NCI-H524 (cell line): ENCODE measurements around the gene MVK.

Experiments used
- DNase-seq, 2 experiments: peaks; one replicate each; lab custom pipeline; 2025; lab: John Stamatoyannopoulos, UW

The MVK gene

DNA sequence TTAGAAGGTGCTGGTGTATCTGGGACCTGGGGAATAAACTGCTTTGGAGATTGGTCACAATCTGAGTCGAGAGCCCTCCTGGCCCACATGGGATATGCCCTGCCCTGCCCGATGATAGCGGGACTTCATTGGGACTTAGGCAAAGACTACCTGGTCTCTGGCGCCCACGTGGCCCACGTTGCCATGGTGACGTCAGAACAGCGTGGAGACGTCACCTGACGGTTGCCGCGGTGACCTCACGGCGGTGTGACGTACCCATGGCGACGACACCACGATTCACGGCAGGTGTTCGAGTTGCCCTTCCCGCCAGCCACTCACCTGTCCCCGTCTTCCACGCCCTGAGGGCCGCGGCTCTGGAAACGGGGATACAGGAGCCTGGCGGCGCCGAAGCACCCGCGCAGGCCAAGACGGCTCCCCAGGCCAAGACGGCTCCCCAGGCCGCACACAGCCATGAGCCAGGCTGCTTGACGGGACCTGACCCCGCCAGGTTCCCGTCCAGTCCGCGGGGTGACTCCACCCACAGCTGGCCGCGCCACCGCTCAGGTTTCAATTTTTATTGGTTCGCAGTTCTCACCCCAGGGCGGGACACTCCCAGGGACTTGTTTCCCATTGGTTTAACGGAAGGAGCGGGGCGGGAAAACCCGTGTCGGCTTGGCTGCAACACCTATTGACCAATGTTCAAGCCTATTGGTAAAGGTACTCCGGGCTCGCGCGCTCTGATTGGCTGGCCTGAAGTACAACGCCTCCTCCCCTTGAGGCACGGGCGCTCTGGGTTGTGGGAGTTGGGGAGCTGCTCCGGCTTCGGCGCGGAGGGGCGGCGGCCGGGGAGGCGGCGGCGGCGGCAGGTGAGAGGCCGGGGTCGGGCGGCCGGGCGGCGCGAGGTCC is at the start of gene MVK, which contains the start of gene MMAB:
MVK (plus strand) TSS at position 766 of the 885 bp plus-strand sequence. CDS start 1,029 bp downstream, outside the sequence.
MMAB (minus strand) TSS at position 476 of the 885 bp plus-strand sequence; CDS start at position 452, 24 bp downstream.
- peak; percentile 94 to 99 for DNase-seq

DNA sequence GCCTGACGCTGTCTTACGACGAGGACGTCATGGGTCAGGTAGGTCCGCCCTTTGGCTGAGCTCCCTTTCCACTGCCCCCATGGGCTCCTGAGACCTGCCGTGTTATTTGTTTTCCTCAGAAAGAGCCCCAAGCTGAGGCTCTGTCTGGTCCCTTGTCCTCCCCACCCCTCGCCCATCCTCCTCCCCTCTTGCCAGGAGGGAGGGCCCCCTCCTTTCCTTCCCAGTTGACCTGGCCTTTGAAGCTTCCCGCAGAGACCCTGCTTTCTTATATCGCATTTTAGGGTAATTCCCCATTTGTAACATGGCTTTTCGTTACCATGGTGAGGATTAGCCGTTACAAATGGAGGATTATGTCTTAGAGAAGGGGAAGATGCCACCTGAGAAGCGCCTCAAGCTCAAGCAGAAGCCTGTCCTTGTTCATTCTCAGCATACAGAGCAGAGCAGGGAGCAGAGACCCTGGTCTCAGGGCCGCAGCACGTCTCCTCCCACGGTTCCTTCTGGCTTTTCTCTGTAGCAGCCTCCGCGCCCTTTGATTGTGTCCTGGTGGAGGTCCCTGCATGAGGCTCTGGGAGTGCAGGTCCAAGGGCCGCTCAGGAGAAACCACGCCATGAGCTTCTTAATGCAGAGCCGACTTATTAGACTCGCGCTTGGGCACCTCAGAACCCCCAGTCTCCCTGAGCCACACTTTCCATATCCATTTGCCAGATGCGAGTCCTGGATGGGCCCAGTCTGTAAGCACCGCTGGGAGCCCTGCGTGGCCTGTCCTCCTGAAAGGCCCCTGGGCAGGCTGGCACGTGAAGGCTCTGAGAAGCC is 48.9 kb upstream of the MVK start:
- DNase-seq: peak in 1 of 2 experiments; percentile 66

DNA sequence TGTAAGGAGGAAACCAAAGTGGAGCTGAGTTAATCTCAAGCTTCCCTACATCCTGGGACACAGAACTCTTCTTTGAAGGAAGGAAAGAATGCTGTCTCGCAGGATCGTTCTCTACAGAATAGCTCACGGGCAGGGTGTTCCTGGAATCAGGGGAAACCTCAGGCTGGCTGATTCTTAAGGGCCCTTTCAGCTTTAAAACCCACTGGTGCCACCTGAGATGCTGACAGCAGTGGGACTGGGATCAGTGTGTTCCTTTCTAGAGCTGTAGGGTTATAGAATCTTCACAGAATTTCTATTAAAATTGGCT is 48.4 kb upstream of the MVK start:
- DNase-seq: no peak

DNA sequence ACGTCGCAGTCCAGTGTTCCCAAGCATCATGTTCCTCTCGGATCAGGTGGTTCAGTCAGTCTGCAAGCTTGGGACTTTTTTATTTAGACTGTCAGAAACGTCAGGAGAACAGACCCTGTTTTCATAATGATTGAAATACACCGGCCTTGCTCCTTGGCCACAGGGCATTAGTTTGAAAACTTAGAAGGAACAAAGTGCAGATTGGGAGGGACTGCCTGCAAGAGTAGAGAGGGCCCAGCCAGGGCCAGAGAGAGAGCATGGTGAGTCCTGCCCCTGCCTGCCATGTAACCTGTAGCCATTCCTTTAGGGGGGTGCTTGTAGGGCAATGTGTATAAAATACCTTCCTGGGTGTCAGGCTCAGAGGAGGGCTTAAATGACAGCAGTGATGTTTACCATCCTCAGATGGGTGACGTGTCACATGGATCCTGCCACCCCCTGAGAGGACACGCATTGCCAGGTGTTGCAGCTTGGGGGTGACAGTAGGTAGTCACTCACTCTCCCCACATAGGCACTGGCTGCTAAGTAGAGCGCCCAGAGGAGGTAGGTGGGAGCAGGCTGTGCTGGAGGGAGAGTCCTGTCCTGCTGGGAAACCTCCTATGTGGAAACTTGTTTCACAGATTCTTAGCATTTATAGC is 46.0 kb upstream of the MVK start:
- peak in 1 of 2 experiments; percentile 14 for DNase-seq

DNA sequence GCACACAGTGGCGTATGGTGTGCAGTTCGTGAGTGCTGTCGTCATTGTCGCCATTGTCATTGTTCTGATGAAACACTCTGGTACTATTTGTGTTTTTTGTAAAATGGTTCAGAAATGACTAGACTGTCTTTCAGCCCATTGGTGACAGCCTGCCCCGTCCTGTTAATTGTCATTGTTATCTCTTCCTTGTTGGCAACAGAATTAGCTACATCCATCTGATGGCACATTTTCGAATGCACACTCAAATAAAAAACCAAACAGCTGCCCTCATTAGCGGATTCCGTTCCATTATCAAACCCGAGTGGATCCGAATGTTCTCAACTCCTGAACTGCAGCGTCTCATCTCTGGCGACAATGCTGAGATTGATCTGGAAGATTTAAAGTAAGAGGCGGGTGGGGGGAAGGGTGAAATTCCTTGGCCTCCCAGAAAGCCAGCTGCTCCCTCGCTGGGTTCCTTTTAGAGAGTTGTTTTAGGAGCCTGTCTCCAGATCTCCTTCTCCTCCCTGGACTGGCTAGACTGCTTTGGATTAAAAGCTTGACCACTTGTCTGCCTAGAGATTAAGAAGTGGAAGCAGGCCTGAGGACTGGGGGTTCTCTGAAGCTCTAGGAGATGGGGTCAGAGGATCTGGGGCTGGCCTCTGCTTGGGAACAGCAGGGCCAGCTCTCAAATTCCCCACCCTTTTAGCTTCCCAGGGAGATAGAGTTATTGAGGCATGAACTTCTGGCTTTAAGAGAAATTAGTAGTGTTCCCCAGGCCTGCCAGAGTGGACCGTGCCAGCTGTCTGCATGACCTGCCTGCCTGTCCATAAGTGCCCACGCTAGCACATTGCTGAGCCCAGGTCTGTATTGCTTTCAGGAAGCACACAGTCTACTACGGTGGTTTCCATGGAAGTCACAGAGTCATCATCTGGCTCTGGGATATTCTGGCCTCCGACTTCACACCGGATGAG is 43.6 kb upstream of the MVK start:
- DNase-seq: peak; percentile 84 to 91

DNA sequence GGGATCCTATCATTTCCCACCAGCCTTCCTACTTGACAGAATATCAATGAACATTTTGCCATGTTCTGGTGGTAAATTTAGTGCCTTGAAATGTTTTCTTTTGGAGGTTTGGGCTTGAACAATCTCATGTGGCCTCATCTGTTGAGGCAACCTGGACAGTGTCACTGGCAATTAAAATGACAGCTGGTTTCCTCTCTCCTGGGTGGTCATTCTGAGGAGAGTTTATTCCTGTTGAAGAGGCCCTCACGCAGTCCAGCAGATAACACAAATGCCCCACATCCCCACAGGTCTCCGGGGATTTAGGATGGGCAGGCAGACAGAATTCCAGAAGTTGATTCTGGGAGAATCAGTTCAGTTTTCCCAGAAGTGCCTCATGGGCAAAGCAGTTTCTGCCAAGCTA is 42.2 kb upstream of the MVK start:
- peak; percentile 18 to 22 for DNase-seq

DNA sequence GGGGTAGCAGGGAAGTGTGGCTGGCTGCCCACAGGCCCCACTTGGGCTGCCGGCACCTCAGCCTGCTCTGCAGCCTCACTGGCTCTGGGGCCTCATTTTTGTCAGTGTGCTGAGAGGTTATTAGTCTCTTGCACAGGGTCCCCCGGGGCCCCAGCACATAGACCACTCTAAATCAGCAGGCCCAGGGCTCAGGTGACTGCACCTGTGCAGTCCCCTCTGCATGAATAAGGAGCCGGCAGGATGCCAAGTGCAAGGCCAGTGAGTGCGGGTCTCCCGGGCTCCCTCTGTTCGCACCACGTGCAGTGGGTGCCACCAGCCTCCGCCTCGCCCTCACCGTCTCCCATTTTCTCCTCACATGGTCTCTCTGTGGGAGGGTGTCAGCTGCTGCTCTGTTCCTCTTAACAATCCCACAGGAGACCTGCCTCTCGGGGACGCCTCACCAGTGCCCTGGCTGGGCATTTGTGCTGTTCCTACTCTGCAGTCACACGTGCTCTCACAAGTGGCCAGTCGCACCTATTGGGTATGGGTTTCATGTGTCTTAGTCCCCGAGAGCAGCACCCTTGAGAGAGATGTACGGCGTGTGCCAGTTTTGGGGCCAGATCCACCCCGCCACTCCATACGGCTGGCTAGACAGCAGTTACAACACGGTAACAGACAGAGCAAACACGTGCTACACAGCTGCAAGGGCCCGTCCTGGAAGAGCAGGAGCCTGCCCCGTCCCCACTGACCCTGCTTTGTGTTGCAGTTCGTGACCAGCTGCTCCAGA is 40.7 kb upstream of the MVK start:
- DNase-seq: no peak

DNA sequence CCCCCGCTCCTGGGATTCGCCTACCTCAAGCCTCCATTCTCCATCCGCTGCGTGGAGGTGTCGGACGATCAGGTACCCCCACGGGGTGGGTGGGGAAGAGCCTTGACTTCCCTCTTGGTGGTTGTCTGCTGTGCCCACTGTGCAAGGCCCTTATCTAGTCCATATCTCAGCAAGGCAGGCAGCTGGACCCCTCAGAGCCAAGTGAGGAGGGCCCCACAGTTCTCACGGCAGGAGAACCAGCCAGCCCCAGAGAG is 40.2 kb upstream of the MVK start:
- DNase-seq: no peak

DNA sequence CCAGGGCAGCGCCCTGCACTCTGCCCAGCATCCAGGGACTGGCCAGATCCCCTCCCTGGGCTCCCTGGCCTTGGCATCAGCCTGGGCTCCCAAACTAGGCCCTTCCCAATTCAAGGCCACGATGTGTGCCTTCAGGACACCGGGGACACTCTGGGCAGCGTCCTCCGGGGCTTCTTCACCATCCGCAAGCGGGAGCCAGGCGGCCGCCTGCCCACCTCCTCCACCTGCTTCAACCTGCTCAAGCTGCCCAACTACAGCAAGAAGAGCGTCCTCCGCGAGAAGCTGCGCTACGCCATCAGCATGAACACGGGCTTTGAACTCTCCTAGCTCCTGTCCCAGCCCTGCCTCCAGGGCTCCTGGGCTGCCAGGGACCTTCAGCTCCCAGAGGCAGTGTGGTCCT is 39.1 kb upstream of the MVK start:
- DNase-seq: no peak

DNA sequence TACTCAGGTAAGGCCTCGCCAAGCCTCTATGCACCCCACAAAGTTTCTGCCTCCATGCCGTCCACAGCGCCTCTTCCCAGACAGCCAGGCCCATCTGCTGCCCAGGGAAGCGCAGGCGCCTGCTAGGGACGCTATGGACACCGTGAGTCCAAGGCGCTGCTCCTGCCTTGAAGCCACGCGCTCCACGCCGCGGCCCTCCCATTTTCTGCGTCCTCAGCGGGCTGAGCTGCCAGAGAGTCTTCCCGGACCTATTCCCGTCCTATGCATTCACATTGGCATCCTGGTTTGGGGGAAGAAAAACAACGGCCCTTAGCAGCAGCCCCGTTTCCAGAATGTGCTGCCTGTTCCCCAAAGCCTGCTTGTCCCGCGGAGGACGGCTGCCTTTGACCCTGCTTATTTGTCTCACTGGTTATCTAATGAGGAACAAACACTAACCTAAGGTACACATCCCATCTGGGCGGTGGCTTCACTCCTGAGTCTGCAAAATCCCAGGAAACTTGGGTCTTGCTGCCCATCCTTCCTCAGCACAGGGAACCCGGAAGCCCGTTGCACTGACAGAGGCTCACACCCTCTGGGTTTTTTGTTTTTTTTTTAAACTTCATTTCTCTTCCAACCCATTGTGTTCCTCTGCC is 38.2 kb upstream of the MVK start:
- DNase-seq: no peak

DNA sequence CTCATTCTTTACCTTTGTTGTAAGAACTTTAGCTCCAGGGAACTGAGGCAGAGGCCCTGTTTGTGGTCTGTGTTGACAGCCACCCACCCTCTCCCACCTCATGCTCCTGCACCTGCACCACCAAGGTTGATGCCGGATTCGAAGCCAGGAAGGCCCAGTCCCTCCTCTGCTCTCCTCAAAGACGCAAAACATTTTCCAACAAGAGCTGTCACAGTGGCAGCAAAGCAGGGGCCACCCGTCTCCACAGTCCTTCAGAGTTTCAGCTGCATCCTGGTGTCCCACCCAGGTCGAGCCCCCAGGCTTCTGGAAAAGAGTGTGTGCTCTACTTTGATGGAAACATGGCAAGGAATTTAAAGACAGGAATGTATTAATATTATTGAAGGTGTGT is 37.7 kb upstream of the MVK start:
- DNase-seq: no peak

DNA sequence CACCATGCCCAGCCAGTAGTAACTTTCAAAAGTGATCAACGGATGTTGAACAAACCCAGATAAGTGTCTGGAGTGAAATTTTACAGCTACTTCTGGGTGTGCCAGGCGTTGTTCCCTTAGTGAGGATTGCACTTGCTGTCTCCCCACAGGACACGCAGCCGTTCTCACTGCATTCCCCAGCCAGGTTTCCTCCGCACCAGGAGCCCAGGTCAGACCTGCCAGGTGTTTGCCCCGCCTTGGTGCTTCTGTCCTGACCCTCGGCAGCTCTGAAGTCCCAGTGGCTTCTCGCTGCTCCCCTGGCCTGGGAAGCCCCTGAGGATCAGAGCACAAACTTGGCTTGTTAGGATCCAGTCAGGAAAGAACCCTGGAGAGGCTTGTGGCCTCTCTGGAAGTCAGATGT is 36.5 kb upstream of the MVK start:
- DNase-seq: no peak

DNA sequence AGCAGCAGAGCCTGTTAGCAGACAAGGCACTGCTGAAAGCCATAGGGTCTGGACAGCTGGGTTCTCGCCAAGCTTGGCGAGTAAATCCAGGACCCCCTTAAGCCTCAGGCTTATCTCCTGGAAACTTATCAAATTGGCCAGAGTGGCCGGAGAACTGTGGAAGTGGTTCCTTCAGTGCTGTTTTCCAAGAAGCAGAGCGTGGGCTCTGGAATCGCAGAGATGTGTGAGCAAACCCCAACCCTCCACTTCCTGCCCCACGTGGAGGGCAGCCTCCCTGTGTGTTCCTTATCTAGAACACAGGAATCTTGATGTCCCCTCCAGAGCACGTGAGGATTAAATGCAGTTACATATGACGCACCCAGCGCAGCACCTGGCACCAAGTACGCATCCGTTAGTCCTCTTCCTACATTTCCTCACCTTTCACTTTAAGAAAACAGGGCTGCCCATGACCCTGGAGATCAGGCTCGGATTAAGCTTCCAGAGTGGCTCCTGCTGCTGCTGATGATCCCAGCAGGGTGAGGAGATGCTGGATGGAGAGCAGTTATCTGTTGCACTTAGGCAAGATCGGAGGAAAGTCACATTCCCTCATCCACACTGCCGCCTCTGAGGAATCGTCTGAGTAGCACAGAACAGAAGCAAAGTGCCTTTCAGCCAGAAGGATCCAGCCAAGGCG is 35.3 kb upstream of the MVK start:
- peak; percentile 40 to 73 for DNase-seq

DNA sequence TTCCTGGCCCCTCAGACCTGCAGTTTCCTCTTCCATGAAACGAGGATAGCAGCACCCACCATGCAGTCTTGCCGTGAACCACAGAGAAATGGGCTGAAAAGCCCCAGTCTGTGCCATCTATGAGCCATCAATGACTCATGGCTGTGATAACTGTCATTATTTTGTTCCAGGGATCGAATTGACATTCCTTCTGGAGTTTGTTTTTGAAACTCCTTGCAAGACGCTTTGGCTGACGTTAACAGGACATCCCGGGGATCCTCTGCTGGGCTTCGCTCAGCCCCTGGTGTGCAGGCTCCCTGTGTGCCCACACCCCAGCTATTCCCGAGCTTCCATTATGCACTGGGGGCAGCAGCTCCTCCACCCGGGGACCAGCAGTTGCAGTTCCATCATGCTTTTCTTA is 34.1 kb upstream of the MVK start:
- no peak for DNase-seq

DNA sequence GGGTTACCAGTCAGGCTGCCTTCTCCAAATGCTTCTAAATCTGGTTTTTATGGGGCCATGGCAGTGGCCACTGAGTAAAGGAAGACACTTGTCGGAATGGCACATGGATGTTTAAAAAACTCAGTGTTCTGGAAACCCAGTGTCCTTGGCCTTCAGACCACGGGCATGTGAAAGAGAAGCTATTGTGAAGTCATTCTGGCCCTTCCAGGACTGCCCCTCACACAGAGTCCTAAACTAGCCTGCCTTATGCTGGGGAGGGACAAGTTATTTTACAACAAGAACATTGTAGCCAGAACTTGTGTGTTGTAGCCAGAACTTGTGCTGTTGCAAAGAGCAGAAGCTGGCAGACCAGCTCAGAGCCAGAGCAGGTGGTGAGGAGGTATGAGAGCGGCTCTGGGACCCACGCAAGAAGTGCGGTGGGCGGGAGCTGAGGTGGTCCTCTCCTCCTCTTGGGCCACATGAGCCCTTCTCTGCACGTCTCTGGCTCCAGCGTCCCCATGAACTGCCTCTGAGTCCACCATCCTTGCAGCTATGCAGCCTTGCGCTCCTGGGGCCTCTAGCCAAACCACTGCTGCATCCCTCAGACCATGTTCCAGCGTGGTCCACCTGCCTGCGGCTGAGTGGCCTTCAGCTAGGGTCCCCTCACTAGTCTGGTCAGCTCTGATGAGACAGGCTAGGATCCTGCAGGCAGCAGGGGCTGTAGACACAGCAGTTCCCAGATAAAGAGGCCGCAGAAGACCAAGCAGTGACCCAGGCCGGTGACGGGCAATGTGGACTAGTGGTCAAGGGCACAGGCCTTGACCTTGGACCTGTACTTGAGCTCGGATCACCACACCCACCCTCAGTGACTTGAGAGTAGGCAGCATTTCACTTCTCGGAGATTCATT is 32.8 kb upstream of the MVK start:
- no peak for DNase-seq

DNA sequence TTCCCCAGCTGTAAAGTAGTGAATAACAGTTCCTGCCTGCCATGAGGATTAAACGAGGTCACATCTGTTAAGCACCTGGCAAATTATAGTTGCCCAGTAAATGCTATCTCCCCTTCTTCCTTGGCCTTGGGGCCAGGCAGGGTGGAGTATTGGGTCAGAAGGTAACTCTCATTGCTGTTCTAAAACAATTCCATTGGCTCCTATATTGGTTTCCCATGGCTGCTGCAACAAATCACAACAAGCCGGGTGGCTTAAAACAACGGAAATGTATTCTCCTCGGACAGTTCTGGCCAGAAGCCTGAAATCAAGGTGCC is 32.2 kb upstream of the MVK start:
- peak; percentile 34 to 66 for DNase-seq

DNA sequence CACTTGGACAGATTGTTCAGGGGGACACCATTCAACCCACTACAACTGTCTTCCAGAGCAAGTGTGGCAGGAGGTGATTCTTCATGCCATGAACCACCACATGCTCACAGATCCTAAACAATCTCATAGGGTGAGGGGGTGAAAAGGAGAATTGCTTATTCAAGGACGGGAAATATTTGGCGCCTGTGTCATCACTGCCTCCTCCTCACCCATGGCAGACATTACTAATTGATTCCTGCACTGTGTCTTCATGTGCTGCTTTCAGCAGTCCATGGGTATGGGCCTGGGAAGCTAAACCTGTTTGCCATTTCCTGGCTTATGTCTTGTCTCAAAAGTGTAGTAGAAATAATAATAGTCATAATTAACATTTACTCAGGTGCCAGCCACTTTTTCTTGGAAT is 31.6 kb upstream of the MVK start:
- DNase-seq: no peak

DNA sequence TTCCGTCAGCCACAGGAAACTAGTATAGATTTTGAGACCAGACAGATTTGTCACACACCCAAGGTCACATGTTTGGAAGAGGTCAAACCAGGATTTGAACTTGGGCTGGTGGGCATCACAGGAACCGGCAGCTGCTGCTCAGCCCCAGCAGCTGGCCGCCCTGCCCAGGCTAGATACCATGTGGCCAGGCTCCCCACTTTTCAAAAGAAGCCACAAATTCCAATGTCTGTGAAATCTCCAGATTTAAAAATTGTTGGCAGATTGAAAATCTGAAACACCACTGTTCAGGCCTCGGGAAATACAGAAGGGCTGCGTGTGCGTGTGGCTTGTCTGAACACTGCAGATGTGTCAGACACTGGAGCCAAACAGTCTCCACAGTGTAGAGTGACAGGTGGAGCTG is 30.7 kb upstream of the MVK start:
- no peak for DNase-seq

DNA sequence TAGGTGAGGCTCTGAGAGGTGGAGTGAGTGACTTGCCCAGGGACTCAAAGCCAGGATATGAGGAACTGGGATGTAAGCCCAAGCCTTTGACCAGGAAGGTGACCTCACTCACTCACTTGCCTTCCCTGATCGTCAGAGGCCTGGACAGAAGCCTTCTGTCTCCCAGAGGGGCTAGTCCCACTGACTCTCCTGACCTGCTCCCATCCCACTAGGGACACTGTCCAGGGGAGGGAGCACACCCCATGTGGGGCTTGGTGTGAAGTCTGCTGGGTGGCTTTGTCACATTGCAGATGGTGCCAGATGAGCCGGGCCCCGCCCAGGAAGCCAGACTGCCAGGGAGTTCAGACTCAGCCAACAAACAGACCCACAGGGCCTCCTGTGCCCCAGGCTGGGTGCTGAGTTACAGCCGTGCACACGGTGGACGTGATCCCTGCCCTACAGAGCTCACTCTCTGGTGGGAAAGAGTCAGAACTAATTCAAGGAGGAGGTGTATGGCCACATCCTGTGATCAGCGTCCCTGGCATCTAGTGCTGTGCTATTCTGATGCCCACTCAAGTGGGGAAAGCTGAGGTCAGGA is 28.6 kb upstream of the MVK start:
- DNase-seq: peak; percentile 29 to 63
